ENCODE measurements around the gene PIGL.
A peak's percentile ranks its signal among the peaks of the same experiment; 100 is the strongest.
"Not testable (repeated sequence)": the region's sequence is repeated elsewhere in the genome, so short reads cannot be mapped to it uniquely, and the experiment has no call there.

The PIGL gene

DNA sequence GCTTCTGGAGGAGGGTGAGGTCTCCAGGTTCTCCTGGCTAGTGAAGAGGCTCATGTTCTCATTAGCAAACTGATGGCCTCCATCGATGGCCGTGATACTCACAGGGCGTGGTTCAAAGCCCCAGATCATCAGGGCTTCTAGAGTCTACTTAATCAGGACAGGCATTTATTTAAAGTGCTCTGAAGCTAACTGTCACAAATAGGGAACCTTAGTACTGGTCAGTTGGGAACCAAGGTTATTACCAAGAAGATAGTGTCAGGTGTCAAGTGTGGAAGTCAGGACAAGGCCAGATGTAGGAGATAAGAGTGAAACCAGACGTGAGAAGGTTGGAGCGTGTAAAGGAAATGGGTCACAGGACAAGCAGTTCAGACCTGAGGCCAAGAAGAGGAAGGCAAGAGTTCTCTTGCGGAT is 56.9 kb downstream of the PIGL start:
- DNase-seq (ENCODE audit: low read depth in 2 of 2): no peak

DNA sequence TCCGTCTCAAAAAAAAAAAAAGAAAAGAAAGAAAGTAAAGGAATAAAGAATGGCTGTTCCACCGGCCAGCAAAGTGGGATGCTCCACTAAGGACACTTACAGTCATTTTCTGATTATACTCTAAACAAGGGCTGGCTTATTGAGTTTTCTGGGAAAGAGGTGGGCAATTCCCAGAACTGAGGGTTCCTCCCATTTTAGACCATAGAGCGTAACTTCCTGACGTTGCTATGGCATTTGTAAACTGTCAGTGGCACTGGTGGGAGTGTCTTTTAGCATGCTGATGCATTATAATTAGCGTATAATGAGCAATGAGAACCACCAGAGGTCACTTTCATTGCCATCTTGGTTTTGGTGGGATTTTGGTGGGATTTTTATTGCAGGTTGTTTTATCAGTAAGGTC is 58.0 kb downstream of the PIGL start:
- no peak for DNase-seq (ENCODE audit: low read depth in 2 of 2)

DNA sequence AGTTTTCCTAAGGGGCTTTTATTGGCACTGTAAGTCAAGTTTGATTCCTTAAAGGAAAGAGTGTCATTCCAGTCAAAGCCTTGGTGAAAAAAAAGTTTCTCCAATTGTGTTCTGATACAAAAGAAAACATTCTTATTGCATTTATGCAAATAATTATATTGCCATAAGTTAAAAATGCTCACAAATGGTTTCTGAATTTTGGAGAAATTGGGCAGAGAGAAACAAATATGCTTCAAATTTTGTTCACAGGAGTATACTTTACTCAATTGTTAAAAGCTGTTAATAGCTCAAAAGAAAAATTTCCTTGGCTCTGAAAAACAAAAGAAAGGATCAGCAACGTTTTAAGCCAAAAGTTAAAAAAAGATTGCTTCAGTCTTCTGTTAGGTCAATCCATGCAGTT is 60.2 kb downstream of the PIGL start:
- DNase-seq (ENCODE audit: low read depth in 2 of 2): no peak

DNA sequence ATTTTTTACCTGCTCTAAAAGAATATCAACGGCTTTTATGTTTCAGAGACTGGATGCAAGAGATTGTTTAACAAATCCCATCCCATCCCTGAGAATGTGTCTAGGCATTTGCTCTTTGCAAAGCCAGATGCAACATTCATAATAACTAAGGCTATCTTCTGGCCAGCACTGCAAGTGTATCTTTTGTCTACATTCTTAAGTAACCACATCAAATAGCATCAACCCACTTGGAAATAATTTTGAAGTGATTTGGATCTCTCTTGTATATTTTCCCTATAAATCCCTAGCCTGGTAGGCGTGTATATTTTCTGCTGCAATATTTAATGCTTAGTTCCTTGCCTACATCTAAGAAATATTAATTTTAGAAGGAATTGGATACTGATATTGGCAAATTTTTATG is 64.3 kb downstream of the PIGL start:
- no peak for DNase-seq (ENCODE audit: low read depth in 2 of 2)

DNA sequence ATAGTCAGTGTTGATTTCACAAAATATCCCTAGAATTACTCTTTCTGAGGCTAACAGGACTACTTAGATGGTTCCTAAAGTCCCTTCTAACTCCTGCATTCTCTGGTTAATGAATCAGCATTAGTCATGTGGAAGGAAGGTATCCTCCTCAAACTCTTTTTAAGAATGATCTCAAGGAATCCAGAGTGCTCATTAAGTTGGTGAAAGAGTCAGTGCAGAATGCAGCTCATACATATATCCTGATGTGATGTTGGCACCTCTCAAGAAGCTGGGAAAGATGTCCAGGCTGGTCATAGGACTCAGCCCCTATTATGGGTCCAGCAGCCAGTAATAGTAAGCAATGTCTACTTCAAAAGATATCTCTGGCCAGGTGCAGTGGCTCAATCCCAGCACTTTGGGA is 65.5 kb downstream of the PIGL start:
- DNase-seq (ENCODE audit: low read depth in 2 of 2): no peak

DNA sequence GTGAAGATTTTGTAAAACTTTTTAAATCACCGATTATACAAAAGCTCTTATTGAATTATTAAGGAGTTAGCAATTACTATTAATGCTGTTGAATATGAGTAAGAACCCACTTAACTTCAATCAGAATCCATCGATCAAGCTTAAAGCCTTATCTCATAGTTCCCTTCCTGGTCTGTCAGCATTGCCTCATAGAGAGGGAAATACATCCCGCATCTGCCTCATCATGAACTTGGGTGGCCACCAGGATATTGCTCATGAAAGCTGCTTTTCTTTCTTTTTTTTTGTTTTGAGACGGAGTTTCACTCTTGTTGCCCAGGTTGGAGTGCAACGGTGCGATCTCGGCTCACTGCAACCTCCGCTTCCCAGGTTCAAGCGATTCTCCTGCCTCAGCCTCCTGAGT is 66.7 kb downstream of the PIGL start:
- no peak for DNase-seq (ENCODE audit: low read depth in 2 of 2)

DNA sequence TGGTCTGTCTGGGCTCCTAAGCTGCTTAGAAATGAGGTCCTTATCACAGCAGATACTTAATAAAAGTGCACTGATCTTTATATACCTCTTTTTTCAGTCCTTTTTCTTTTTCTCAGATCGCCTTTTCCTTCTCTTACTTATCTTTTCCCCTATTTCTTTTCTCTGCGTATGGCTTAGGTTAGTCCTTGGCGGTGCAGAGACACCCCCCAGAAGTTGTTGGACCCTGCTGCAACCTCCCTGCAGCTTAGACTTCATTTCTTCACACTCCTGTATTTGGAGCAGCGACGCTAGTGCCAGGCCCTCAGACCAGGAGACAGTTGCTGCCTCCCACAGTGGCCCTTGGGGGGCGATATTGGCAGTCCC is 68.6 kb downstream of the PIGL start:
- DNase-seq (ENCODE audit: low read depth in 2 of 2): no peak

DNA sequence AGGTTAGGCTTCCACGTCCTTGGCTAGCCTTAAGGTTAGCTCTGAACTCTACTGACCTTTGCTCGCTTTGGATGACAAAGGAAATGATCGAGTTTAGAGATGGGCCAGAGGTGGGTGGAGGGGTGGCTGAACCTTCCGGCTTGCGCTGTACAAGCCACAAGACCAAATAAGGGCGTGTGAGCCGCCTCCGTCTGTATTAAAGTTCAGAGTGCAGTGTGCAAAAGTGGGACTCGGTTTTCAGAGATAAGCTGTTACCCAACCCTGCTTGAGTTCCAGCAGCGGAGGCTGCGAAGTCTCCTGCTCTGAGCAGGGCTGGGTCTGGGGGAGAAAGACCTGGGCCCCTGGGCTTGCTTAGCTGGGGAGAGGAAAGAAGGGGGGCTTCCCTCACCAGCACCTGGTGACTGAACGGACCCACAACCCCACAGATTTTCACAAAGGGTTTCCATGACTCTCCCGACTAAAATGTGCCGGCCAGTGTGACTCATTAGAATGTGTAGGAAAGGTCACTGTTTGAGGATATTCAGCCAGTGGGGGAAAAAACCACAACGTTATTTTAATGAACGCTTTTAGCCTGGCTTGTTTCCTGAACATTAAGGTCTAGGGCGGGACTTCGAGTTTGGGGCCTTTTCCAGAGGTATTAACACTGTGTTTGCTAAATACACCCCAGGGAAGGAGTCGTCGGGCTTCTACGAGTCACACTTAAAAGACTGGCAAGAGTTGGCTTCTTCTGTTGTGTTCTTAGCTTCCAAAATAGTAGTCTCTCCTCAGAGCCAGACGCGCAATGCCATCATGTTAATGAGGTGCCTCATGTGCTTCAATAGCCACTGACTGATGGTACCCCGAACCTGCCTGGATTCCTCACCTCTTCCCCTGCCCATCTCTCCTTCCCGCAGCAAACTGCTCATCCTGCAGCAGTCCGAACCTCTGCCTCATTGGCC is 69.3 kb downstream of the PIGL start:
- DNase-seq (ENCODE audit: low read depth in 2 of 2): peak; percentile 63 to 72

DNA sequence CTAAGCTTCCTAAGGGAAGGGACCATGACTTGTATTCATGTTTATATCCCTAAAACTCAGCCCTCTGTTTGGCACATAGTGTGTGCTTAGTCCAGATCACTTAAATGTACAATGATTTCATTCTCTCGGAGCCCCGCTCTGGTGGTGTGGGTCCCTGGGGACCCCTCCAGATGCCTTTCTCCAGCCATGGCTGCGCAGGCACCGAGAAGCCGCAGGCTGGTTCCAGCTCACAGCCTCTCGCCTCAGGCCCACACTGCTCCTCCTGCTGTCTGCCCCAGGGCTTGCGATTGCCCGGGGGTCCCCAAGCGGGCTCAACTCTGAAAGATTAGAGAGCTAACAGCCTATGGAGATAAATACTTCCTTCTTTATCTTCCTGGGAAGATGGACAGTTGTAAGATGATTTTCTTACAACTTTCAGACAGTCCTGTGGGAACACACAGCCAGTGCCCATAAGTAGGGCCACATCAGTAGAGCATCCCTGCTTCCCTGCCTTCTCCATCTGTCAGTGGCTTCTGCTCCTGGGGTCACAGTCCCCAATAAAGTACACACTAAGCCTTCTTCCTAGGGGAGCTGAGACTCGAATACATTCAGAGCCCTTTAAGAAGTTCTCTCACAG is 70.0 kb downstream of the PIGL start:
- DNase-seq (ENCODE audit: low read depth in 2 of 2): no peak

DNA sequence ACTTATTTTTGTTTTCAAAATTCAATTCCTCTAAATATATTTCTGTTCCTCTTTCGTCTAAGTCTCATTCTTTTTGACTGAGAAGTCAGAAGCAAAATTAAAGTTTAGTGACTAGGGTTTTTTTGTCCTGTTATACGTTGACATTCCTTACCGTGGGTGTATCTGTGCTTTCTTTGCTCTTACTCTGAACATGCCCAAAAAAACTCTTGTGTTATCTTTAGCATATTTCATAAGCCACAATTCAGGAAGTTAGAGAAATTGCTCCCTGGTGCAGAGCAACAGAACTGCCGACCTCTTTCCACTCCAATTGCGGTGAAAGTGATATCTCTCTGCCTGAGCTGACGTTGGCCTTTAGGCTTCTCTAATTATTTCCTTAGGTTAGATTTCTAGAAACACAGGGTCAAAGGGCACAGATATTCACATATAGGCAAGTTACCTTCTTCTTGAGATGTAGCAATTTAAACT is 70.6 kb downstream of the PIGL start:
- DNase-seq (ENCODE audit: low read depth in 2 of 2): no peak

DNA sequence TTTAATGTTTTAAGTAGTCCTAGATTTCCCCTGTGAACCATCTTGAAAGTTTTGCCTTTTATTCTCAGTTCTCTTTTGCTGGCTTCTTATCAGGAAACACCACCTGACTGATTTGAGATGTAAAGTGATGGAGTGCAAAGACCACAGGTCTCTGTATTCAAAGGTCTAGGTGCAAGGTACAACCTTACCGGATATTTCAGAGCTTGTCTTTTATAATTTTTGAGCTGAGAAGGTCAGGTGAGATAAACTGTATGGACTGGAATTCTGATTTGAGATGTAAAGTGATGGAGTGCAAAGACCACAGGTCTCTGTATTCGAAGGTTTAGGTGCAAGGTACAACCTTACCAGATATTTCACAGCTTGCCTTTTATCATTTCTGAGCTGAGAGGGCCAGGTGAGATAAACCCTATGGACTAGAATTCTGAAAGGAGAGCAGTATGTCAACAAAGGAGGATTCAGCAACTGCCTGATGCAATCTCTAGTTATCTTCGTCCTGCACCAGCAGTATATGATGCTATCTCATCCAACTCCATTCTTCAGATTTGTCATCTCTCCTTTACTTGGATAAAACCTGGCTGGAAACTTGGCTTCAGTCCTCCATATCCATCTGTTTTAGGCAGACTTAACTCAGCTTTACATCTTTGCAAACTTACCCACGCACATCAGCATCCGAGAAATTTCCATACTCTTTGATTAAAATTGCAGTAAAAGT is 72.0 kb downstream of the PIGL start:
- DNase-seq (ENCODE audit: low read depth in 2 of 2): no peak

DNA sequence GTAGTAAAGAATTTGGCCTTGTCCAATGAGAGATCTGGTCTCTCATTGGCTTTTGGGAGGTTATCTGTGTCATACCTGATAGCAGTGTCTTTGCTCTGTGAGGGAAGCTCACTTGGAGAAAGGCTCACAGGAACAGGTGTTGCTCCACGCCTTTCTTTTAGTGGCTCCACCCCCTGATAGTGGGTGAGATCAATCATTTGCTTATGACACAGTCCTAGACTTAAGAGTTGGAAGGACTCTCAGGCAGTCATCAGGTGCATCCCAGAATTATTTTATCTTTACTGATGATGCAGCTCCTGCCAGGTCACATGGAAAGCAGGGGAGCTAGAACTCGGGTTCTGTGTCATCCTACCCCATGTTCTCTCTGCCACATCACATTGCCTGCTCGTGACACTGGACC is 76.9 kb downstream of the PIGL start:
- no peak for DNase-seq (ENCODE audit: low read depth in 2 of 2)

DNA sequence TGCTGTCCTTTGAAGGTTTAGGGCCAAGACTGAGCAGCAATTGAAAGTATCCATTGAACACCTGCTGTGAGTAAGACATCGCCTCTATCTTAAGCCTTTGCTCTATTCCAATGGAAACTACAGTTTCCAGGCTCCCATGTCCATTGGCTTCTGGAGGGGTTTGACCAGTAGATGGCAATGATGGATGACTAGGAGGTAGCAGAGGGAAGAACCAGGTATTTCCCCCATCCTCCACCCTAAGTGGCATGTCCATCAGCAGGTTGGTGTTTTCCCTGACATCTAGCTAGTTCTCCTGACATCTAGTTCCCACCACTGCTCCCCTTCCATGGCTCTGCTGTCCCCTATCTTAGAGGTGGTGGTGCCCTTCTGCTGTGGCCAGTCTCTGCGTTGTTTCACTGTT is 77.5 kb downstream of the PIGL start:
- DNase-seq (ENCODE audit: low read depth in 2 of 2): no peak

DNA sequence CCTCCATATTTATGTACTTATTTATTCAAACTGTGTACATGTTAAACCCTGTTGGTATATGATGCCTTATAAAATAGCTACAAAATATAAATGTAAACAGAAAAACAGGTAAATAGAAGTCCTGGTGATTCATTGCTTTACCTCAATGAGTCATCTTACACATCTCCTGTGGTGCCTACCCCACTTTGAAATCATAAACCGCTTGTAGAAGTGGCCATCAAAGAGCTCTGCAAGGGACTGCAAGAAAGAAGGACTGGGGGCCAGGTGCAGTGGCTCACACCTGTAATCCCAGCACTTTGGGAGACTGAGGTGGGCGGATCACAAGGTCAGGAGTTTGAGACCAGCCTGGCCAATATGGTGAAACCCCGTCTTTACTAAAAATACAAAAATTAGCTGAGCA is 79.1 kb downstream of the PIGL start:
- DNase-seq (ENCODE audit: low read depth in 2 of 2): not testable (repeated sequence)

DNA sequence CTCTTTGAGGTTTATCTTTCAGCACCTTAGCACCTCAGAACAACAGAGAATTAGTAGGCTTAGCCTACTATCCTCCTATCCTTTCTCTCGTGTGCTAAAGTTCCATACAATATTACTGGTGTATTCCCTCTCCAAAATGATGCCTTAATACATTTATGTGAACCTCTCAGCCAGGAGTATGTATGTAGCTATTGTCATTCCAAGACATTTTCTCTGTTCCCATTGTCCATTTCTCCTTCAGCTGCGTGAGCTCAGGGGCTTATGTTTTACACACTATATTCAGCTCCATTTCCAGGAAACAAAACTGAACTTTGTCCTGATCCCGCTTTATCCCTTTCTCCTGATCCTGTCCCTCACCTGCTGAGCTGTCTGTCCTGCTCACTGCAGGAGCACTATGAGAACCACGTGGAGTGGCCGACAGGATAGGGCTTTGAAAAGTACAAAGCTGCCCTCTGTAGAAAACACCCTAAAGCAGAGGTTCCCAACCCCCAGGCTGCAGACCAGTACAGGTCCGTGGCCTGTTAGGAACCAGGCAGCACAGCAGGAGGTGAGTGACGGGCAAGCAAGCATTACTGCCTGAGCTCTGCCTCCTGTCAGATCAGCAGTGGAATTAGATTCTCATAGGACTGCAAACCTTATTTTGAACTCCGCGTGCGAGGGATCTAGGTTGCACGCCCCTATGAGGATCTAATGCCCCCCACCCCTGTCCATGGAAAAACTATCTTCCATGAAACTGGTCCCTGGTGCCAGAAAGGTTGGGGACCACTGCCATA is 80.5 kb downstream of the PIGL start:
- DNase-seq (ENCODE audit: low read depth in 2 of 2): no peak

DNA sequence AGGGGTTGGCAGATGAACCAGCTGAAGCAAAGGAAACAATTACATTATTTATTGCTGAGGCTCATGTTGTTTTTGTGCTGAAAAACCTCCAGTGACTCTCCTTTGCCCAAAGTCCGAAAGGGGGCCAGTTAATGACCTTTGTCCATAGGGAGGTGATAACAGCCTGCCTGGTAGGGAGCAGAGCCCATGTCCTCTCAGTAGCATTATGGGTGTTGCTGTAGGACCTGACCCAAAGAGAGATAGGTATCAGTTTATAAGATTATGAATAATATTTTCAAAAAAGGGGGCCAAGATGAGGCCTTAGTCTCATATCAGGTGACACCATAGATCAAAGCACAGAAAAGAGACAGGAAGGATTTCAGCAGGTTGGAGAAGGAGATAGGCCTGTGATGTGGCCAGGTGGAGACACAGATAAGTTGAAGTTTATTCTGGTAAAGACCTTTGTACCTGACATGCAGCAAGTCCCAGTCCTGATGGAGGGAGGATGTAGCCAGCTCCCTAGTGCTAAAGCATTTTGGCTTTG is 81.2 kb downstream of the PIGL start:
- no peak for DNase-seq (ENCODE audit: low read depth in 2 of 2)

DNA sequence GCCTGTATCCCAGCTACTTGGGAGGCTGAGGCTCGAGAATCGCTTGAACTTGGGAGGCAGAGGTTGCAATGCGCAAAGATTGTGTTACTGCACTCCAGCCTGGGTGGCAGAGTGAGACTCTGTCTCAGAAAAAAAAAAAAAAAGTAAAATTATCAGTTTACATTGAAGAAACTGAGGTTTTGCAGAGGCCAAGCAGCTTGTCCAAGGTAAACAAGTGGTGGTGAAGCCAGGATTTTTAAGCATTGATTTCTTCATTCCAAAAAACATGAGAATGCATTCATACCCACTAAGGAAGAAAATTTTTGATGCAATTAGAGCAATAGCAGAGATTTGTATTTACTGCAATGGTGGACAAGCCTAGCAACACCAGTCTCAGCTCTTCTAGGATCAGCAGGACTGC is 83.5 kb downstream of the PIGL start:
- no peak for DNase-seq (ENCODE audit: low read depth in 2 of 2)

DNA sequence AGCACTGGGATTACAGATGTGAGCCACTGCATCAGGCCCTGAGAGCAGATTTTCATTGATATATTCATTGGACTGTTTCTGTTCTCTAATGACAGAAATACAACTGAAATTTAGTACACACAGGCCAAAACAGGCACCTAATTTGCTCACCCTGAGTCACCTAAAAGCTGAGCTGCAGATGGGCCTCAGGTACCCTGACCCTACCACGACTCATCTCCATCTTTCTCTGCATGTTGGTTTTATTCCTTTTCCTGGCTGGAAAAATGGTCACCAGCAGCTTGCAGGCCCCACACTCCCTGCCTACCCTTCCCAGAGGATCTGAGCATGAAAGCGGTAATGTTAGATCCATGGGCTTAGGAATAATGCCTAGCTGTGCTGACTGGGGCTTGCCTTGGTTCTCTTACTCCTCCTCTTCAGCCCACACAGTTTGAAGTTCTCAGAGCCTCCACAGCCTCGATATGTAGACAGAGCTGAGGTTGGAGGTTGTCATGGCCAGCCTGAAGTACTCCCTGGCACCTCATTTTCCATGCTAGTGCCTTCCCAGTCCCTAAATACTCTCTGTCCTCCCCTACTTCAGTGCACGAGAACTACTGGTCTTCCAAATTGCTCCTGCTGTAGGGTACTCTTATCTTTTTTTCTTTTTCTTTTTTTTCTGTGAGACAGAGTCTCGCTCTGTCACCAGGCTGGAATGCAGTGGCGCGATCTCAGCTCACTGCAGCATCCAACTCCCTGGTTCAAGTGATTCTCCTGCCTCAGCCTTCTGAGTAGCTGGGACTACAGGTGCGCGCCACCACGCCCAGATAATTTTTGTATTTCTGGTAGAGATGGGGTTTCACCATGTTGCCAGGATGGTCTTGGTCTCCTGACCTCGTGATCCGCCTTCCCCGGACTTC is 85.2 kb downstream of the PIGL start:
- no peak for DNase-seq (ENCODE audit: low read depth in 2 of 2)

DNA sequence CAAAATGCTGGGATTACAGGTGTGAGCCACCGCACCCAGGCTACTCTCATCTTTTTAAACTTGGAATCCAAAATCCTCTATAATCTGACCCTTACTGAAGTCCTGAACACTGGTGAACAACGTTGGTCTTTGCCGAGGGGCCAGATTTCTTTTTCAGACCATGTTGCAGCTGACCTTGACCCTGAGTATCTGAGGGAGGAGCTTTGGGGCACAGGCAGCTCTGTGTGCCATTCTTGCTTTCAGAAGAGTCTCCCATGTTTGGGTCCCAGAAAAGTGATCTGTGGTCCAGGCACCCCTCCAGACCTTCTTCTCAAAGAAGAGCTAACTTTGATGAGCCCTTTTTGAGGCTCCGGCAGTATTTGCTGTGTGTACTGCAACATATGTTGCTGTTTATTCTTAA is 85.8 kb downstream of the PIGL start:
- no peak for DNase-seq (ENCODE audit: low read depth in 2 of 2)

DNA sequence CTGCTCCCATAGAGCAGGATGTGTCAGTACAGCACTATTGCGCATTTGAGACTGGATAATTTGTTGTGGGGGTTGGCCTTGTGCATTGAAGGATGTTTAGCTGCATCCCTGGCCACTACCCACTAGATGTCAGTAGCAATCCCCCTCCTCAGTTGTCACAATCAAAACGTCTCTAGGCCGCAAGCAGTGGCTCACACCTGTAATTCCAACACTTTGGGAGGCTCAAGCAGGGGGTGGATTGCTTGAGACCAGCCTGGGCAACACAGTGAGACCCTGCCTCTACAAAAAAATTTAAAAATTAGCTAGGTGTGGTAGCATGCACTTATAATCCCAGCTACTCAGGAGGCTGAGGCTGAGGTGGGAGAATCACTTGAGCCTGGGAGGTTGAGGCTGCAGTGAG is 87.8 kb downstream of the PIGL start:
- no peak for DNase-seq (ENCODE audit: low read depth in 2 of 2)

DNA sequence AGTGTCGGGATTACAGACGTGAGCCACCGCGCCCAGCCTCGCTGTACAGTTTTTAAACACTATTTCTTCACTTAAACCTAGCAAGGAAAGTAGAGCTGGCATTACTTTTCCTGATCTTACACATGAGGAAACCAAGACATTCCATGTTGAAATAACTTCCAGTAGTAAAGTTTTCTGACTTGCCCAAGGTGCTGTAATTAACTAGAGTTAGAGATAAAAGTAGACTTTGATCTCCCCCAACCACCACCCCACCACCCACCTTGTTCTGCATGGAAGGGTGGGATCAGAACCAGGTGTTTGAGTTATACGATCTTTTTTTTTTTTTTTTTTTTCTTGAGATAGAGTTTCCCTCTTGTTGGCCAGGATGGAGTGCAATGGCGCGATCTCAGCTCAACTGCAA is 89.2 kb downstream of the PIGL start:
- no peak for DNase-seq (ENCODE audit: low read depth in 2 of 2)

Measured in stimulated activated CD8-positive, alpha-beta memory T cell treated with anti-CD3 and anti-CD28 coated beads, Interleukin-7, amount 100 ng/mL, for 4 hours (primary cell).